ENCODE results near the gene GNAL.
A peak's percentile ranks its signal among the peaks of the same experiment; 100 is the strongest.
"Not testable (repeated sequence)": the region's sequence is repeated elsewhere in the genome, so short reads cannot be mapped to it uniquely, and the experiment has no call there.

The GNAL gene

DNA sequence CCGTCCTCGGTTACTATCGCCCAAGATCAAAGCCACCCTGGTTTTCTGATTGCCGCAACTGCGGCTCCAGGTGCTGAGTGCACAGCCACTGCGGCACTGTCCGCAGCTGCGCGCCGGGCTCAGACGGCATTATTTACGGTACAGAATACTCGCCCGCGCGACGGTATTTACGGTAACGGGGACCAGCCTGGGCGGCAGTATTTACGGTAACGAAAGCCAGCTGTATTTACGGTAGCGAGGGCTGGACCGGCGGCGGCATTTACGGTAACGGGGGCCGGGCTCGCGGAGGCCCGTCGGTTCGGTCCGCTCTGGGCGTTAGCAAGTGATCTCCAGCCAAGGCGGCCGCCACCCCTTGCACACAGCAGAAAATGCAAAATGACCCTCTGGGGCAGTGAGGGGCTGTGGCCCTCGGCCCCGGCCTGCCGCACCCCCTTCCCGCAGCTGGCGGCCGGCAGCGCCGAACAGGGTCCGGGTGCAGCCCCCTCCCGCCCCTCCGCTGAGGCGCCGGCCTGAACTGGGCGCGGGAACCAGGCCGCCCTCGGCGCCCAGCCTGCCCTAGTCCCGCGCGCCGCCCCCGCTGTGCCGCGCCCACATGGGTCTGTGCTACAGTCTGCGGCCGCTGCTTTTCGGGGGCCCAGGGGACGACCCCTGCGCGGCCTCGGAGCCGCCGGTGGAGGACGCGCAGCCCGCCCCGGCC lies at the start of gene GNAL:
Gene GNAL, plus strand, starts transcription at position 293 of the 697 bp plus-strand sequence. Its CDS starts 300 bp downstream, at position 593.
- DNase-seq (ENCODE audit: low read depth), result peak; percentile 57

DNA sequence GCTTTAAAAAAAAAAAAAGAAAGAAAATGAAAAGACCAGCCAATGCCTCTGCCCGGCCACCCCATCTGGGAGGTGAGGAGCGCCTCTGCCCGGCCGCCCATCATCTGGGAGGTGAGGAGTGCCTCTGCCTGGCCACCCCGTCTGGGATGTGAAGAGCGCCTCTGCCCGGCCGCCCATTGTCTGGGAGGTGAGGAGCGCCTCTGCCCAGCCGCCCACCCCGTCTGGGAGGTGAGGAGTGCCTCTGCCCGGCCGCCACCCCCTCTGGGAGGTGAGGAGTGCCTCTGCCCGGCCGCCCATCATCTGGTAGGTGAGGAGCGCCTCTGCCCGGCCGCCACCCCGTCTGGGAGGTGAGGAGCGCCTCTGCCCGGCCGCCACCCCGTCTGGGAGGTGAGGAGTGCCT lies 41.8 kb upstream of the GNAL start:
- not testable (repeated sequence) for DNase-seq (ENCODE audit: low read depth)

DNA sequence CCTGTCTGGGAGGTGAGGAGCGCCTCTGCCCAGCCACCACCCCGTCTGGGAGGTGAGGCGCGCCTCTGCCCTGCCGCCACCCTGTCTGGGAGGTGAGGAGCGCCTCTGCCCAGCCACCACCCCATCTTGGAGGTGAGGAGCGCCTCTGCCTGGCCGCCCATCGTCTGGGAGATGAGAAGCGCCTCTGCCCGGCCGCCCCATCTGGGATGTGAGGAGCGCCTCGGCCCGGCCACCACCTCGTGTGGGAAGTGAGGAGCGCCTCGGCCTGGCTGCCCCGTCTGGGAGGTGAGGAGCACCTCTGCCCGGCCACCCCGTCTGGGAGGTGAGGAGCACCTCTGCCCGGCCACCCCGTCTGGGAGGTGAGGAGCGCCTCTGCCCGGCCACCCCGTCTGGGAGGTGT lies 41.3 kb upstream of the GNAL start:
- not testable (repeated sequence) for DNase-seq (ENCODE audit: low read depth)

DNA sequence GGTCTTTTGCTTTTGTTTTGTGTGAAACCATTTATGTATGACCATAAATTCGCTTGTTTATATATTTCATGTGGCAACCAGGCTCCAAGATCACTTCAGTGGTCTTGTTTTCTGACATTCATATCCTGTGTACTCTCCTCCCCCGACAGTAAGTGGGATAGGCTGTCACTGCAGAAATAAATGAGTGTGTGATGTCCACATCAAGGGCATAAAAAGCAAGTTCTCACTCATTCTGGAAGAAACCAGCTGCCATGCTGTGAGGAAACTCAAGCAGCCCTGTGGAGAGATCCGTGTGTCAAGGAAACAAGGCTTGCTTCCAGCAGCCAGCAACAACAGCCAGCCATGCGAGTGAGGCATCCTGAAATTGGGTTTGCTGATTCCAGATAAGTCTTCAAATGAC lies 39.2 kb upstream of the GNAL start:
- DNase-seq (ENCODE audit: low read depth), result no peak

DNA sequence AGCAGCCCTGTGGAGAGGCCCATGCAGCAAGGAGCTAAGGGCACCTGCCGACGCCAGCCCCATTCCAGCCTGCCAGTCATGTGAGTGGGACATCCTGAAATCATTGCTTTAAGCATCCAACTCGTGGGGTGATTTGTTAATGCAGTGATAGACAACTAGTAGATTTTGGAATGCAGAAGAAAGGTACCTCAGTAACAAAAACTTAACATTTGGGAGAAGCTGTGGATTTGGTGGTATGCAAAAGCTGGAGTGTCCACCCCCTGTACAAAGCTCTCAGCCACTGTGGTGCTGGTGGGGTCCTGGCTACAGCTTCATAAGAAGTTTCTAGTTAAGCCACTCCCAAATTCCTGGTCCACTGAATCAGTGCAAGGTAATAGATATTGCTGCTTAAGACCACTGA lies 37.2 kb upstream of the GNAL start:
- no peak for DNase-seq (ENCODE audit: low read depth)

DNA sequence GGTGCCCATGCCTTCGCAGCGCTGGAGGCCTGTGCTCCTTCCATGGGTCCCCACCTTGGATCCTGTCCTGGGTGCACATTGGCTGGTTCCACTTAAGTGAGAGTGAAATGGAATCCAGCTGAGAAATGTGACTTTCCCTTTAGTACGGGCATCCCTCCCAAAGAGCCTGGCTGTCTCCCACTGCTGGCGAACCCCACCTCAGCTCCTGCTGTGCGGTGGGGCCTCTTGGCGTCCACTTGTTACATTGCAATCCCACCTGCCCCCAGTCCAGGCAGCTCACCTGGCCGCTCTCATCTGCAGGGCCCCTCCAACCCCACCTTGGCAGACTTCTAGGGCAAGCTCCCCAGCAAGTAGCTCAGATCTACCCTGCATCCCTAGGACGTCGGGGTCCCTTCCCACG lies 35.5 kb upstream of the GNAL start:
- no peak for DNase-seq (ENCODE audit: low read depth)

DNA sequence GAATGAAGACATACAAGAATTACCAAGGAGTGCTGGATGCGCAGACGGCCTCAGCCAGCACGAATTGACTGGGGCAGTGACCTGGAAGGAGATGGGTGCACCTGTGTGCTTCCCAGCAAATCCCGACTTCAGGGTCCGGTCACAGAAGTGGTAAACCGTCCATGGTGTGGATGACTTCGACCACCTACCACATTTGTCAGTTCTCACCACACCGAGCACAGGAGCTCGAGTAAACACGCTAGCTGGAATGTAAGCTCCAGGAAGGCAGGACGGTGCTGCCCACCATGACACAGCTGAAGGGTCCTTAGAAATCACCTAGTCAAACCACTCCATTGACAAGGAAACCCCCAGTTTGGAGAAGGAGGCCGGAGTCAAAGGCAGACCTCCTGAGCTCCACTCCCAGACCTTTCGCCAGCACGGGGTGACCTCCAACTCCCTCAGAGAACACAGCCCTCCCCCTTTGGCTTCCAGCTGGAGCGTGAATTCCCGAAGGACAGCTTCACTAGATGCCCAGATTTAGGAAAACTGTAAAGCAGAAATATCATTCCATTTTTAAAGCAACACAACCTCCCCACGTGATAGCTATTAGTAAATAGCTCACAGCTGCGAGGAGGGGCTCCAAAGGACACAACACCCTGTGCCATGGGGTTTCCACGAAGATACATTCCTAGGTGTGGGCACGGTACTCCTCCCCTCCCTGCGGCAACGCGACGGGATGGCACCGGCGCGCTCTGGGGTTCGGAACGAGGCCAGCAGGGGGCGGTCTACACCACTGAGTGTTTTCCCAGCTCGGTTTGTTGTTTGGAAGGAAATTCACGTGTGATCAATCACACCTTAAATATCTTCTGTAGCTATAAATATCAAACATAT lies 34.1 kb upstream of the GNAL start:
- DNase-seq (ENCODE audit: low read depth), result peak; percentile 8

DNA sequence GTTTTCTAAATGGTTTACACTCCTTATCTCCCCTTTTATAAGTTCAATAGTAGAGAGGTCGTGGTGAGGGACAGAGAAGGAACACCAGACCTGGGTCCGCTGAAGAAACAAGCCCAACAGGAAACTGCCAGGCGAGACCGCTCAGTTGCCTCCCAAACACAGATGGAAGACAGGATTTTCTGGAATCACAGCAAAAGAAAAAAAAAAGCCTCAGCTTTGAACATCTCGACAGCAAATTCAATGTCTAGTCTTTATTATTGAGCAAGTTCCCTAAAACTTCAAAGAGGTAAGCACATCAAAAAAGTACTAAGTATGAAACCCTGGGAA lies 33.5 kb upstream of the GNAL start:
- DNase-seq (ENCODE audit: low read depth), result no peak

DNA sequence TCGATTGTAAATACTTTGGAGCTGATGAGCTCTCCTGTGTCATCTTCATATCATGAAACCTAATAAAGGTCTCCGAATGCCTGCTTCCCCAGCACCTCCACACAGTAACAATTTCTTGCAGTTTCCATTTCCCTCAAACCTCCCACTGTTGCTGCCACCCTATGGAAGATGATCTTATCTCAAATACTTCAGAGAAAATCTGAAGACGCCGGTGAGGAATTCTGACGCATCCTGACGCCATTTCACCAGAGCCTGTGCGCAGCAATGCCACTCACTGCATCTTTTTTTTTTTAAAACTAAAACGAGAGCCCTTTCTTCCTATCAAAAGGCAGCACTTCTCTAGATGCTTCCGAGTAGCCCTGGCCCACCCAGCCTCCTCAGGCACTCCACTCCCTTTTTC lies 31.9 kb upstream of the GNAL start:
- DNase-seq (ENCODE audit: low read depth), result no peak

DNA sequence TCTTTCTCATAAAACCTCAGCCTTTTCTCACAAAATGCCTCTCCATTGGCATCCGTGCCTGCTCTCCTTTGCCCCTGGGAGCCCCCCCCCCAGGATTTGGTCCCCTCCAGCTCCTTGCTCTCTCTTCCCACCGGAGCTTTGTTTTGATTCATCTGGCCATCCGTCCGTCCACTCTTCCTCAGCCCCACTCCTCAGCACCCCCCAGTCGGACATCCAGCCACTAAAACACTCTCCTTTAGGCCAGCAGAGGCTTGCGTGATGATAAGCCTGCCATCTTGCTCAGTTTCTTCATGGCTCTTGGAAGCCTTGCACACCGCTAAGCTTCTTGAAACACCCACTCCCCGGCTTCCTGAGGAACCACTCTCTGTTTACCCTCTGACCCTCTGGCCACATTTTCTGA lies 31.5 kb upstream of the GNAL start:
- no peak for DNase-seq (ENCODE audit: low read depth)

DNA sequence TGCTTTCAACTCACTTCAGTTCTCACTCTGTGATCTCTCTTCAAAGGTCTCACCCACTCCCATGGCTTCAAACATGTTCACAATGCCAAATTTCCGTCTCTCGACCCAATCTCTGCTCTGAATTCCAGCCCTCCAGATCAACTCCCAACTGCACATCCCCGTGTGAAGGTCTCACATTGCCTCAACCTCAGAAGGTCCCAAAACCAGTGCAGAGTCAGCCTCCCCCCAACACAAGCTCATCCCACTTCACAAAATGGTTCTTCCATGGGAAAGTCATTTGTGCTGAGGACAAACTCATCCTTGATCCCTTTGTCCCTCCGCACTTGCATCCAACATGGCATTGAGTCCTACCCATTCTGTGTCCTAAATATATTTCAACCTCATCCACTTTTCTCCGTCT lies 31.0 kb upstream of the GNAL start:
- no peak for DNase-seq (ENCODE audit: low read depth)

DNA sequence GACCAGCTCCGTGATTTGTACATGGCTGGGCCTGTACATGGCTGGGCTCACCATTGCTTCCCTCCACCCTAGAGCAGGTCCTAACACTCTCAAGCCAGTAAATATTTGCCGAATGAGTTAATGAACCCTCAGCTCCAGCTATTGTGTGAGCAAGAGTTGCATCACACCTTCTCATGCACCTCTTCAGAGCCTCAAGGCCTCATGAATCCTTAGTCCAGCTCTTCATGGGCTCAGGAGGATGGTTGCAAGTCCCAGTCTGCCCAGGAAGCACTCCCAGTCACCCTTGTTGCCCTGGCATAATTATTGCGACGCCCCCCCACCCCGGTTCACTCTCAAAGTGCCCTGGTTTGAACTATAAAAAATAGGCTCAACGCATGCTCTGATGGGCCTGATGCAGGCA lies 30.1 kb upstream of the GNAL start:
- DNase-seq (ENCODE audit: low read depth), result no peak

DNA sequence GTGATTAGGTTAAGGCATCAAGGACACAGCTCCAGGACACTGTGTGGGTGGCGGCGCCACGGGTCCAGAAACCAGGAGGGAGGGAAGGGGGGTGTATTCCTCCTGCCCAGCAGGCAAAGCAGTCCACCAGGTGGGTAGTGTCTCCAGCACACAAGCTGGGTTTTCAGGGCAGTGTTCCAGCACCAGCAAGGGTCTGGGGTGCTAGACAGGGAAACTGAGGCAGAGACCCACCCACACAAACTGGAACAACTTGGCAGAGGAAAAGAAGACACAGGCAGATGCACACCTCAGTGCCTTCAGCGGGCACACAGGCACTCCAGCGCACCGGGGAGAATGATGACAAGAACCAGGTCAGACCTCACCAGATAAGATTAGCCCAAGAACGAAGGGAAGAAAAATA lies 28.4 kb upstream of the GNAL start:
- DNase-seq (ENCODE audit: low read depth), result no peak

DNA sequence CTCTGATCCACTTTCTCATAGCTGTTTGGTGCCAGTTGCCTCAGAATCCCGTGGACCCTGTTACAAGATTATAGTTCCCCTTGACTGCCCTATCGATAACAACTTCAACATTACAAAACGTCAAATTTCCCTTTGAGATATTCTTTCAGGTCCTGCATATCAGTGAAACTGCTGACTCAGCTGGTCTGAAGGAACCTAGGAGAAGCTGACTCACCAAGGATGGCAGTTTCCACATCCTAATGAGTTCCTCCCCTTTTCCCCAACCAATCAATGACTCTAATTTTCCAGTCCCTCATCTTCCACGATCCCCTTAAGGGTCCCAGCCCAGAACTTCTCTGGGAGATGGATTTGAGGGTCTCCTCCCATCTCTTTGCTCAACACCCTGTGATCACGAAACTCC lies 27.6 kb upstream of the GNAL start:
- no peak for DNase-seq (ENCODE audit: low read depth)

DNA sequence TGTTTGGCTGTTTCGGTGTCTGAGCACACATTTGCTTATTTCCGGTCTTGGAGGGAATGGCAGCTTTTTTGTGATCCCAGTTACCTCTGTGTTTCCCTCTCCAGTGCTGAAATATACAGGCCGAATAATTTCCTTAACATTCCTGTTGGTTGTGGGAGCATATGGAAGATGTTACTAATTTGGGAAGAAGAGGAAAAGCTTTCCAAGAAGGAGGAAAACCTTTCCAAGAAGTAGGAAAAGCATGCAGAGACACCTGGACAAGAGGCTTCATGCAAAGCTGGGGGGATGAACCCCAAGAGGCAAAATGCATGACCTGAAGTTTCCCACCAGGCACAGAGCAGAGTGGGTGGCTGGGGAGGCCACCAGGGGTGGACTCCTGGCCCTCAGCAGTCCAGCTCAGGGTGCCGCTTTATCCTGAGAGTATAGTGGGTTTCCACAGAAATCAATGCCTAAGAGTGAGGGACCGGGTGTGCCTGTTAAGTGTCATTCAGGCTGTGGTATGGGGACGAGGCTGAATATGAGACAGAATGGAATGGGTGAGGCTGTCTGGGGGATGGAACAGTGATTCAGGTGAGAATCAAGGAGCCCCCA lies 25.5 kb upstream of the GNAL start:
- DNase-seq (ENCODE audit: low read depth), result no peak

DNA sequence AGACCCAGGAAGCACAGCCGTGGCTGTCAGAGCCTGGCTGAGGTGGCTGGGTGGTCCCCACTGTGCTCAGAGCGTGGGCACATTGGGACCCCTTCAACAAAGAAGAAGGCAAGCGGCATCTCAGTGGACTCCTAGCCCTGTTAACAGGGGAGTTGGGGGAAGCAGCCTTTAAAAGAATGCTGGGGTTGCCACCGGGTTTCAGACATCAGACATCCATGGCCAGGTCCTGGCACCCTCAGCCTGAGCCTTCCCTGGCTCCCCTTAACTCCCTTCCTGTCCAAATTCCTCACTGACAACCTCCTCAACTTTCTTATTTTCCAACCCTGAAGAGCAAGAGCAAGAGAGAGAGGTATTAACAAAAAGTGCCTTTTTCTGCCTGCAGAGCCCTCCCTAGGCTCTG lies 24.8 kb upstream of the GNAL start:
- no peak for DNase-seq (ENCODE audit: low read depth)

DNA sequence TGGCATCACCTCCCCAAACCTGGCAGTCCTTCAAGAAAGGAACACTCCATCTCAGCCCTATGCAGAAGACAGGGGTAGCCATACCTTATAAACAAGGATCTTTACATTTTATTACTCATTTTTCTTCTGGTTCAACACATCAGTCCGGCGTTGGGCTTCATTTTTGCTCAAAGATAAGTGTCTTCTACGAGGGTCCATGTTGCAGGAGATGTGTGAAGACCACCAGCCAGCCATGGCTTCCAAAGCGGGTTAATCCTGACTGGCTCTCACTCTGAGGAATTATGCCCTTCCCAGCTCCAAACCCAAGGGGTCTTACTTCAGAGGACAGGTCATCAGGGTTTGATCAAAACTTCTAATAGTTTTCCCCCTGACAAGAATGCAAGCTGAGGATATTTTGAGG lies 23.9 kb upstream of the GNAL start:
- no peak for DNase-seq (ENCODE audit: low read depth)

DNA sequence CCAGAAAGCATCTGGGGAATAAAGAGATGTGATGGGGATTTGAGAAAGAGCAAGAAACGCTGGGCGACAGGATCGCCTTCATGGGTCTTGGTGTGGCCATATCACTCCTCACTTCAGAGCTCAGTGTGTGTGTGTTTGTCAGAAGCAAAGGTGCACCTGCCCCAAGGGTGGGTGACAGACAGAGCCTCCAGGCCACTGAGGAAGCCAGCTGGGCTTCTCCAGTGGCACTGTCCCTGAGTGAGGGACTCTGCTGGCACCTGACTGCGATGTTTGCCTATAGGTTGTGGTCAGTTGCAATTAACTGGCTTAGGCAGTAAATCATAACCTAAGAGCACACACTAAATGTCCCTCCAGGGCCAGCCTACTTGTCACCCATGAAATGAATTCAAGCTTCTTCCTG lies 23.5 kb upstream of the GNAL start:
- no peak for DNase-seq (ENCODE audit: low read depth)

DNA sequence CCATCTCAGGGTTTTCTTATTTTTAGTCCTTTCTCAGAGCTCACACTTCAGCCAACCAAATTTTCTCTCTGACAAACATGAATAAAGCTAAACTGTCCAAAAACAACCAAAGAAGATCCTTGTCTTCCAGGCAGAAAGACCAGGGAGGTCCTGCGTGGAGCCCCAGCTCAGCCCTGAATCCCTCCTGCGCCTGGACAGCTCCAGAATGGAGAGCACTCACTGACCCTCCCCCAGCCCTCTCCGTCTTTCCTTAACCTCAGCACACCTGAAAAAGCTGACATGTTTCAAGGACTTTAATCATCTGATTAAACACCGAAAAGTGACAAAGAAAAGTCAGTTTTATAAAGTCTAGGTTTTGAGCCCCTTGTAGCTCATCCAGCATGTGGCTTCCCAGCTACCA lies 22.9 kb upstream of the GNAL start:
- no peak for DNase-seq (ENCODE audit: low read depth)

DNA sequence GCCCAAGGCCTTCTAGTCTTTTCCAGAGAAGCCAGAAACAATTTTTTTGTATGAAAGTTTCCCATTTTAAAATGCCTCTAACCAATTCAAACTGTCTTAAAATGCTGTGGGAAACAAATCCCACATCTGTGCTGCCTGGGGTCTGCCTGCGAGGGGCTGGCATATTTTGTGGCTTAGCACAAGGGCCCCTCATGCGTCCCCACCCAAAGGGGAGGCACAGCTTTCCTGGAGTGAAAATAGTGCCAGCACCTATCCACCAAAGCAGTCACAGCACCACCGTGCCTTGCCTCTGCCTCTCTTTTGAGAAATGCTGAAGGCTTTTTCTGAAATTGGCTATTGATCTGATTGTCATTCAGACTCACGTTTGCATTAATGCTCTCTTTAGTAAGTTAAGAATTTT lies 22.2 kb upstream of the GNAL start:
- no peak for DNase-seq (ENCODE audit: low read depth)

DNA sequence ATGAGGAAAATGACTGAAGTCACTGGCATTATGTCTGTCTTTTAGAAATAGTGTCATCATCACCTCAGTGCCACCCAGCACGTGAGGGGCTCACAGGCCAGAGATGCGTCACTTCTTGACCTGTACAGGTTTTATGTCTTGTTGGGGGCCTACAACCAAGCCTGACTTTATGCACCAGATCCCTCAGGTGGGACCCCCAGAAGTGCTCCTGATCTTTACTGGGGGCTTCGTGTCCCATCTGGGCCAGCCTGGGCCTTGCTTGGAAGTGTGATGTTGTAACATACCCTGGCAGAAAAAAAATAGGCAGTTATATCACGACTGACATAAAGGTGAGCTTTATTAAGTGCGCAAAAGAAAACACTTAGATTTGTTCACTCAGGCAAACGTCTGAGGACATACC lies 21.5 kb upstream of the GNAL start:
- DNase-seq (ENCODE audit: low read depth), result no peak

DNA sequence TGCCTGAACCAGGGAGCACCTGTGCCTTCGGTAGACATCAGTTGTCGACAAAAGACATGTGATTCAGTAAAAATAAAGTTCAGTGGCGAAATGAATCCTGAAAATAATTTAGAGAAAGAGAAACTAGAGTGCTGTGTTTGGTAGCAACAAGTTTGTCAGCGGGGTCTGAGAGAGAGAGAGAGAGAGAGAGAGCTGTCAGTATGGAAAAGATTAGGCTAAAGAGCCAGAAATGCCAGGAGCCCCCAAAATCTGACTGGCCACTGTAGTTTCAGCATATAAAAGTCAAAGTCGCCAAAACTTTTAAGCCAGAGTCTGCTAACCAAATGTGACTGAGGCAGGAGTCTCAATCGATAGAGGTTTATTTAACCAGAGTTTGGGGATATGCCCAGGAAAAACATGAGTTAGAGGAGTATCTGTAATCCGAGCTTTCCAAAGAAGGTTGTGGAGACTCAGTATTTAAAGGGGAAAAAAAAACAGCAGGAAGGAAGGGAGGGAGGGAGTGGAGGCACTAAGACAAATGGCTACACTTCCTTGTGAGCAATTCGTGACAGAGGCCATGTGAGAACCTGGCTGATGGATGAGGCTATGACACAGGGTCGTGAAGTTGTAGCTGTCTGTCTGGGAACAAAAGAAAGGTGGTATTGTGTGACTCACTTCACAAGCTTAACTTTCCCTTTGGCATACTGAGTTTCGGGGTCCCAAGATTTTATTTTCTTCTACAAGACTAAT lies 20.5 kb upstream of the GNAL start:
- DNase-seq (ENCODE audit: low read depth), result no peak
